GM12892 (cell line): ENCODE measurements around the gene SNAP47. TPM values are rescaled to one million over a fixed set of nuclear protein-coding genes. Genes with fewer than 3 reads are reported as not detected.
"Not testable (repeated sequence)": the region's sequence is repeated elsewhere in the genome, so short reads cannot be mapped to it uniquely, and the experiment has no call there.

Source experiments
- DNase-seq: peaks from one replicate; pipeline ENCODE4 v3.0.0; 2011; ENCODE audit not compliant: insufficient read length
- FAIRE-seq: peaks from 2 replicates; lab custom pipeline; 2011; peaks lifted over from hg19 to GRCh38; lab: Jason Lieb, UNC
- POLR2A ChIP-seq: IDR thresholded peaks from 2 replicates; pipeline ENCODE4 v1.6.1; 2011; ENCODE audit warnings: low read depth, low read length, control low read depth
- POLR2AphosphoS5 ChIP-seq: IDR thresholded peaks from 2 replicates; pipeline ENCODE4 v1.6.1; 2011; ENCODE audit warnings: low read depth, low read length, control low read depth
- TAF1 ChIP-seq: IDR thresholded peaks from 2 replicates; pipeline ENCODE4 v1.6.1; 2011; ENCODE audit warnings: low read depth, mild to moderate bottlenecking, control low read depth, low read length, borderline replicate concordance
- polyA plus RNA-seq: library from polyadenylated mRNA; unstranded; fragments of >200 nt; gene quantifications from one replicate; pipeline ENCODE4 v1.2.1, GENCODE V29; 2012; ENCODE audit warnings: missing spikeins, inconsistent platforms; ENCODE audit not compliant: missing spikeins

Gene SNAP47
- polyA plus RNA-seq = 22.3 TPM

- FAIRE-seq = peak; percentile 98
Measured at GRCh38 chr1:227734856-227735538, at the start of gene SNAP47, which contains the start of gene JMJD4. Gene SNAP47, plus strand, starts transcription at chr1:227735435. Its CDS starts 12,302 bp downstream, at chr1:227747737. Gene JMJD4, minus strand, starts transcription at chr1:227735302. Its CDS starts 29 bp downstream, at chr1:227735273.

GRCh38 chr1:227685807-227686206 is 49.4 kb upstream of the SNAP47 start:
- DNase-seq (no peak), FAIRE-seq (no peak)
- TF ChIP-seq TAF1 = no peak
- TF ChIP-seq POLR2AphosphoS5 = no peak
- TF ChIP-seq POLR2A = no peak

More at GRCh38 chr1:227734856-227735538, at the start of gene SNAP47, which contains the start of gene JMJD4:
- peak; percentile 95 for DNase-seq
- peak; percentile 54; the same call in 1 of the 2 replicates for TF ChIP-seq TAF1
- peak; percentile 82; the same call in 1 of the 2 replicates for TF ChIP-seq POLR2A
- TF ChIP-seq POLR2AphosphoS5 = peak; percentile 76

- TF ChIP-seq TAF1 (no peak), POLR2AphosphoS5 (no peak), POLR2A (no peak)
- no peak for FAIRE-seq
Measured at GRCh38 chr1:227697321-227697864, 37.8 kb upstream of the SNAP47 start.

GRCh38 chr1:227701631-227702030 is 33.6 kb upstream of the SNAP47 start:
- not testable (repeated sequence) for FAIRE-seq, DNase-seq

More at GRCh38 chr1:227697321-227697864, 37.8 kb upstream of the SNAP47 start:
- DNase-seq = no peak

GRCh38 chr1:227707846-227708245 is 27.4 kb upstream of the SNAP47 start:
- no peak for FAIRE-seq
- TF ChIP-seq POLR2AphosphoS5 (no peak), TAF1 (no peak), POLR2A (no peak)
- DNase-seq = no peak

- DNase-seq = no peak
- TF ChIP-seq POLR2AphosphoS5 = no peak
- no peak for TF ChIP-seq POLR2A
- TF ChIP-seq TAF1 = no peak
- FAIRE-seq = no peak
Measured at GRCh38 chr1:227709451-227709850, 25.8 kb upstream of the SNAP47 start.

GRCh38 chr1:227710474-227710873 is 24.8 kb upstream of the SNAP47 start:
- not testable (repeated sequence) for FAIRE-seq, DNase-seq

- FAIRE-seq = no peak
- TF ChIP-seq POLR2A = no peak
- no peak for TF ChIP-seq POLR2AphosphoS5
- no peak for TF ChIP-seq TAF1
- no peak for DNase-seq
Measured at GRCh38 chr1:227712648-227713047, 22.6 kb upstream of the SNAP47 start.

- DNase-seq (no peak), FAIRE-seq (no peak)
- TF ChIP-seq POLR2A (no peak), POLR2AphosphoS5 (no peak), TAF1 (no peak)
Measured at GRCh38 chr1:227718932-227719331, 16.3 kb upstream of the SNAP47 start.

- no peak for TF ChIP-seq POLR2A
- FAIRE-seq (no peak), DNase-seq (no peak)
Measured at GRCh38 chr1:227723474-227723873, 11.8 kb upstream of the SNAP47 start.

- FAIRE-seq = no peak
- DNase-seq = no peak
- TF ChIP-seq TAF1 = no peak
- TF ChIP-seq POLR2A = no peak
Measured at GRCh38 chr1:227725046-227725445, 10.2 kb upstream of the SNAP47 start.

- no peak for TF ChIP-seq POLR2AphosphoS5
- TF ChIP-seq TAF1 = no peak
- no peak for TF ChIP-seq POLR2A
- FAIRE-seq (no peak), DNase-seq (no peak)
Measured at GRCh38 chr1:227726318-227726717, 8.9 kb upstream of the SNAP47 start.
